Upper lobe of left lung (tissue), 4 donors: ENCODE results near the gene ADRA2C.

Source experiments
- CTCF ChIP-seq, 6 experiments: fragments of 450-650 bp in 4 of 6; fragments of 200-600 bp in 2 of 6; sonication (generic) in 2 of 6; IDR thresholded peaks; one replicate each; pipeline ENCODE4 v1.5.1; 2016 to 2019; ENCODE audit warnings: antibody characterized with exemption in 6 of 6
- POLR2A ChIP-seq, 4 donors: fragments of 450-650 bp; IDR thresholded peaks; one replicate each; pipeline ENCODE4 v1.5.1; 2016 to 2017; ENCODE audit warnings: antibody characterized with exemption in 4 of 4, mild to moderate bottlenecking in 2 of 4
- POLR2AphosphoS5 ChIP-seq, 2 donors: sonication (generic); formaldehyde crosslinking; IDR thresholded peaks; one replicate each; pipeline ENCODE4 v1.5.1; 2017; ENCODE audit warnings: antibody characterized with exemption in 2 of 2

- TF ChIP-seq POLR2AphosphoS5 (IDR thresholded peaks at IDR 0.05) (no peak), POLR2A (IDR thresholded peaks at IDR 0.05) (no peak), CTCF (IDR thresholded peaks at IDR 0.05) (no peak)
These were observed 8.2 kb downstream of the ADRA2C start for GRCh38 chr4:3774253-3774883.
